Panc1 (cell line): ENCODE measurements around the gene SLC9A9. TPM values are rescaled to one million over a fixed set of nuclear protein-coding genes. Genes with fewer than 3 reads are reported as not detected.

Source experiments
- ATAC-seq: fragments of 200-7000 bp; cut with Tn5 transposase; 2 replicates; pipeline ENCODE4 v1.9.1; 2020; ENCODE audit warnings: mild to moderate bottlenecking, moderate library complexity
- BruUV-seq: library from RNA; stranded (reverse); fragments of 400-500 nt; replicated peaks from 2 replicates; lab custom pipeline; 2021; lab: Mats Ljungman, UMichigan
- CTCF ChIA-PET: fragments of 300-600 bp; sonication (Branson Sonifier 250); formaldehyde crosslinking; loops from one replicate; lab custom pipeline; 2022; ENCODE audit warnings: antibody characterized with exemption; lab: Charles Lee
- POLR2A ChIA-PET: fragments of 300-600 bp; sonication (Branson Sonifier 250); formaldehyde crosslinking; loops from one replicate; lab custom pipeline; 2022; ENCODE audit warnings: antibody characterized with exemption; lab: Charles Lee
- DNase-seq: peaks from one replicate; pipeline ENCODE4 v3.0.0-alpha.2; 2010; ENCODE audit warnings: low read depth, low spot score
- H3K27ac ChIP-seq: 2 replicates; pipeline ENCODE4 v1.5.1; 2011; ENCODE audit warnings: mild to moderate bottlenecking, low read length, inconsistent platforms
- H3K27me3 ChIP-seq: fragments of 200-500 bp; sonication (Bioruptor generic); 2 replicates; pipeline ENCODE4 v1.6.0; 2014; ENCODE audit warnings: low read length, inconsistent platforms; ENCODE audit not compliant: control insufficient read depth, insufficient read depth
- H3K36me3 ChIP-seq: fragments of 200-500 bp; sonication (Bioruptor generic); 2 replicates; pipeline ENCODE4 v1.5.1; 2014; ENCODE audit warnings: inconsistent platforms, mild to moderate bottlenecking, low read length, moderate library complexity; ENCODE audit not compliant: control insufficient read depth, insufficient read depth
- H3K4me1 ChIP-seq: 2 replicates; pipeline ENCODE4 v1.5.1; 2011; ENCODE audit warnings: inconsistent platforms, mild to moderate bottlenecking, low read length, moderate library complexity; ENCODE audit not compliant: control insufficient read depth, insufficient read depth
- H3K4me3 ChIP-seq, 2 experiments: 2 replicates each; pipeline ENCODE4 v1.5.1; 2011 to 2012; ENCODE audit warnings: low read depth in 2 of 2, low read length in 2 of 2, mild to moderate bottlenecking in 2 of 2, inconsistent platforms in 1 of 2, moderate library complexity in 1 of 2
- H3K9me3 ChIP-seq: fragments of 200-500 bp; sonication (Bioruptor generic); 2 replicates; pipeline ENCODE4 v1.5.1; 2014; ENCODE audit warnings: low read depth, mild to moderate bottlenecking, inconsistent platforms, low read length, moderate library complexity; ENCODE audit not compliant: control insufficient read depth, insufficient read depth
- CTCF ChIP-seq: fragments of 450-650 bp; IDR thresholded peaks from 2 replicates; pipeline ENCODE4 v1.5.1; 2017; ENCODE audit warnings: mild to moderate bottlenecking
- POLR2AphosphoS5 ChIP-seq: IDR thresholded peaks from 2 replicates; pipeline ENCODE4 v1.6.1; 2012; ENCODE audit warnings: mild to moderate bottlenecking, low read depth, low read length, moderate library complexity
- REST ChIP-seq, 2 experiments: IDR thresholded peaks; 2 replicates each; pipeline ENCODE4 v1.6.1; 2011 to 2012; ENCODE audit warnings: low read depth in 2 of 2, control low read depth in 1 of 2, low read length in 1 of 2, mild to moderate bottlenecking in 1 of 2, moderate library complexity in 1 of 2; ENCODE audit not compliant: insufficient read depth in 1 of 2
- SIN3A ChIP-seq: IDR thresholded peaks from 2 replicates; pipeline ENCODE4 v1.6.1; 2012; ENCODE audit warnings: low read depth, mild to moderate bottlenecking, low read length, moderate library complexity, borderline replicate concordance; ENCODE audit not compliant: insufficient read depth
- TCF7L2 ChIP-seq: IDR thresholded peaks from 2 replicates; pipeline ENCODE4 v1.6.1; 2011; ENCODE audit warnings: mild to moderate bottlenecking, low read depth, low read length, inconsistent platforms
- in situ Hi-C: cut with HindIII; loops from 2 replicates; pipeline ENCODE4 v1.10.0; 2016; ENCODE audit warnings: low sequenced_read_pairs, low pct_unique_long_range_greater_than_20kb
- intact Hi-C: fragments of 100-400 bp; cut with micrococcal nuclease; formaldehyde crosslinking; loops from one replicate; pipeline ENCODE4 v1.10.0; 2022; ENCODE audit not compliant: unreplicated experiment
- total RNA-seq: library from RNA; stranded (reverse); gene quantifications from one replicate; pipeline ENCODE4 v1.2.1, GENCODE V29; 2021; ENCODE audit not compliant: unreplicated experiment

The SLC9A9 gene
- total RNA-seq, 1 experiment from 2014 or later: not detected

GRCh38 chr3:143731776-143732175 is 116.5 kb downstream of the SLC9A9 start:
- H3K27ac ChIP-seq: no peak overlapping the region
- no peak overlapping the region for H3K4me3 ChIP-seq
- in situ Hi-C loops: no loop called here
- CTCF ChIA-PET: no interaction called here
- TF ChIP-seq TCF7L2: no peak
- TF ChIP-seq POLR2AphosphoS5: no peak
- H3K9me3 ChIP-seq: no peaks in the 10 kb centered on the region
- H3K4me1 ChIP-seq: no peaks in the 10 kb centered on the region
- intact Hi-C loops: no loop called here
- no peak for DNase-seq
- ATAC-seq: no peak
- BruUV-seq: no TSS peak
- H3K36me3 ChIP-seq: no peaks in the 10 kb centered on the region
- POLR2A ChIA-PET: interaction anchor here (0.6 kb wide), 1 partner anchor 628 kb away, joined by 4 read pairs; no protein-coding TSS in a partner anchor
- no peaks in the 10 kb centered on the region for H3K27me3 ChIP-seq

- Histone ChIP-seq H3K4me1 (no peaks in the 10 kb centered on the region), H3K9me3 (no peaks in the 10 kb centered on the region), H3K27ac (no peak overlapping the region), H3K36me3 (no peaks in the 10 kb centered on the region), H3K27me3 (no peaks in the 10 kb centered on the region), H3K4me3 (no peak overlapping the region)
- in situ Hi-C loops: no loop called here
- TF ChIP-seq REST (IDR thresholded peaks at IDR 0.05; ENCODE audit: insufficient read depth in 1 of 2, low read depth in 2 of 2, low read length in 1 of 2): no peak
- TF ChIP-seq SIN3A: no peak
- TF ChIP-seq POLR2AphosphoS5: no peak
- no peak for TF ChIP-seq CTCF
- TF ChIP-seq TCF7L2: no peak
- intact Hi-C loops: no loop called here
- CTCF ChIA-PET: no interaction called here
- no peak for DNase-seq
- POLR2A ChIA-PET: interaction anchor here (0.6 kb wide), 1 partner anchor 628 kb away, joined by 4 read pairs; no protein-coding TSS in a partner anchor
- ATAC-seq: no peak
- no TSS peak for BruUV-seq
Measured at GRCh38 chr3:143731320-143731719, 116.9 kb downstream of the SLC9A9 start.

DNA sequence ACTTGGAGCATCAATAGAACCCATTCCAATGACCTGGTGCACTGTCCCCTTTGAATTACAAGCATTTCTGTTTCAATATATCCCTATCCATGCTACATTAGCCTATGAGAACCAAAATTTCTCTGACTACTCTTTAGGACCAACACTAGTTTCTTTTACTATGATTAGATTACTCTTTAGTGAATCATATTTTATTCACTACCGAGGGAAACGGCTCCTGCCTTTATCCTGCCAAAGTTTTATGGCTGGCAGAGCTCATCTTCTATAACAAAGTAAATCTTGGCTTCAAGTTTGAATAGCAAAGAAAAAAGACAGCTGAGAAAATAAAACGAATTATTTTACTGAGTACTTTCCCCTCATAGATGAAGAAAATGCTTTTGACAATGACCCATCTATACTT is 120.9 kb downstream of the SLC9A9 start:
- Histone ChIP-seq H3K9me3 (no peaks in the 10 kb centered on the region), H3K27me3 (no peaks in the 10 kb centered on the region), H3K27ac (no peak overlapping the region), H3K4me3 (no peak overlapping the region), H3K36me3 (no peaks in the 10 kb centered on the region), H3K4me1 (no peaks in the 10 kb centered on the region)
- intact Hi-C loops: no loop called here
- ATAC-seq (no peak), DNase-seq (no peak)
- in situ Hi-C loops: no loop called here
- CTCF ChIA-PET: no interaction called here
- TF ChIP-seq CTCF (no peak), SIN3A (no peak), REST (IDR thresholded peaks at IDR 0.05; ENCODE audit: insufficient read depth in 1 of 2, low read depth in 2 of 2, low read length in 1 of 2) (no peak), POLR2AphosphoS5 (no peak), TCF7L2 (no peak)
- BruUV-seq: no TSS peak
- POLR2A ChIA-PET: no interaction called here
